ENCODE results near the gene ARHGAP10. TPM values are rescaled to one million over a fixed set of nuclear protein-coding genes. Genes with fewer than 3 reads are reported as not detected.

The ARHGAP10 gene
- polyA plus RNA-seq, 3 donors = 9.0 to 33.5 (median 22.7) TPM

DNA sequence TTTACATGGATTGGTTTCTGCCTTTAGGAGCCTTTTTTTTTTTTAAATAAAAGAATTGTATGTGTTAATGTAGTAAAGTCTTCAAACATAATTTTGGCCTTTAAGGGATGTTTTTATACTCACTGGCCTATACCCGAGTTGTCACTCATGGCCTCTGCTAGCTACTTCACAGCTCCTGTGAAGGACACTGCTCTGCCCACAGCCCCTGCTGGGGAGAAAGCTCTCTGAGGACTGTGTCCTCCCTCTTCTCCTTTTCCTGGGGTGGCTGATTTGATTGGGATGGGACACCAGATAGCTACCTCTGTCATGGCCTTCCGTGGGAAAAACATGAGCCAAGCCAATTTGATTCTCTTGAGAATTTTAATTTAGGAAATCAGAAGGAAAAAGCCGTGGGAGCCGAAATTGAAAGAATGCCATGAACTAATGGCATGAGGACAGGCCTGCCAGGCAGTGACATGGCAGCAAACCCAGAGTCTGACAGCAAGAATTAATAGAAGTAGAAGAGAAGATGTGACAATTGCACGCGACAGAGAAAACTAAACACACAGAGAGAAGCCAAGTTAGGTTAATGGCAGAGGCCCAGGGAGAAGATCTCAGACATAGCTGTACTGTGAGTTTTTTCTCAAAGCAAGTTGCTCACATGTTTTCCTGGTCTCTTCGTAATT lies 81.4 kb downstream of the ARHGAP10 start:
- WGBS, 3 donors = 53 to 77% (median 63%) methylated on average over 7 of the region's 7 CpGs
- no peak overlapping the region for H3K27ac ChIP-seq (ENCODE audit: low read depth, low read length)

DNA sequence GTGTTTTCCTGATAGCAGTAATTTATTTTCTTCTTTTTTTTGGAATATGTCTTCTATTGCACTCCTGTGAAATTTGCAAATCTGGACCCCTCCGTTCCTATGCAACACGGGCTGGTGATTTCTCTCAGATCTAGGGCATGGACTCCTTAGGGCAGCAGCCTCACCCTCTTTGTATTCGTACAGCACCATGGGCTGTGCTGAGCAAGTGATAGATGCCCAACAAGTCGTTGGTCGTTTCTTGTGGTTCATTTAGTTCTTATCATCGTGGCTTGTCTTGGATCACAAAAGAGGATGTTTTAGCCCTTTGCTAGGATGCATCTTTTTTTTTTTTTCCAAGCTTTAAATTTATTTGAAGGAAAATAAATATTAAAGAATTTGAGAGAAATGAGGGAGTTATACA lies 82.1 kb downstream of the ARHGAP10 start:
- no peak overlapping the region for H3K27ac ChIP-seq (ENCODE audit: low read depth, low read length)
- WGBS, 3 donors = 57 to 80% (median 69%) methylated on average over 6 of the region's 6 CpGs

DNA sequence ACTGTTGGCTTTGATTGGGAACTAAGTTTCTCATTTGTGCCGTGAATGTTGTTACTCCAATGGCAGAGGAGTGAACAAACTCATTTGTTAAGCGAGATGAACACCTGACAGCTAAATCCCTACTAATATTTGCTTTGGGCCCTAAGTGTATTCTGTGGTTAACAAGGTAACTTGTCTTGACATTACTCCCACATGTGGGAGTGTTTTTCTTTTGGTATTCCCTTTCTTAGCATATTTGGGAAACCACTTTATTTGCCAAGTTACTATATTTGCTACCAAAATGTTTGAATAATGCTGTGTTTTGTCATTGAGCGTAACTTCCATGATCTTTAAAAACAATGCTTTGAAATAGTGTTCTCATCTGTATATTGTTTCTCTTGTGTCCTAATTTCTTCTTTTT lies 82.5 kb downstream of the ARHGAP10 start:
- no peak overlapping the region for H3K27ac ChIP-seq (ENCODE audit: low read depth, low read length)
- WGBS, 3 donors = 77 to 88% (median 85%) methylated on average over 3 of the region's 3 CpGs

DNA sequence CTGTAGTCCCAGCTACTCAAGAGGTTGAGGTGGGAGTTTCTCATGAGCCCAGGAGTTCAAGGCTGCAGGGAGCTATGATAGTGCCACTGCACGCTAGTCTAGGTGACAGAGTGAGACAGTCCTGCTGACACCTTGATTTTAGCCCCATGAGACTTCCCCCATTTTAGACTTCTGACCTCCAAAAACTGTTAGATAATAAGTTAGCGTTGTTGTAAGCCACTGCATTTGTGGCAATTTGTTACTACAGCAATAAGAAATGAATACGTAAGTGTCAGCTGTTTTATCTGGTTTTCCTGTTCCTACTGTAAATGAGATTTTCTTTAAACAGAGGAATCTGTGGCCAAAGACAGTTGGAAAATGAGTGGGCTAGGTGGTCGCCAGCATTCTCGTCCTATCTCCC lies 83.9 kb downstream of the ARHGAP10 start:
- no peak overlapping the region for H3K27ac ChIP-seq (ENCODE audit: low read depth, low read length)
- WGBS, 3 donors = 58 to 91% (median 66%) methylated on average over 5 of the region's 5 CpGs

DNA sequence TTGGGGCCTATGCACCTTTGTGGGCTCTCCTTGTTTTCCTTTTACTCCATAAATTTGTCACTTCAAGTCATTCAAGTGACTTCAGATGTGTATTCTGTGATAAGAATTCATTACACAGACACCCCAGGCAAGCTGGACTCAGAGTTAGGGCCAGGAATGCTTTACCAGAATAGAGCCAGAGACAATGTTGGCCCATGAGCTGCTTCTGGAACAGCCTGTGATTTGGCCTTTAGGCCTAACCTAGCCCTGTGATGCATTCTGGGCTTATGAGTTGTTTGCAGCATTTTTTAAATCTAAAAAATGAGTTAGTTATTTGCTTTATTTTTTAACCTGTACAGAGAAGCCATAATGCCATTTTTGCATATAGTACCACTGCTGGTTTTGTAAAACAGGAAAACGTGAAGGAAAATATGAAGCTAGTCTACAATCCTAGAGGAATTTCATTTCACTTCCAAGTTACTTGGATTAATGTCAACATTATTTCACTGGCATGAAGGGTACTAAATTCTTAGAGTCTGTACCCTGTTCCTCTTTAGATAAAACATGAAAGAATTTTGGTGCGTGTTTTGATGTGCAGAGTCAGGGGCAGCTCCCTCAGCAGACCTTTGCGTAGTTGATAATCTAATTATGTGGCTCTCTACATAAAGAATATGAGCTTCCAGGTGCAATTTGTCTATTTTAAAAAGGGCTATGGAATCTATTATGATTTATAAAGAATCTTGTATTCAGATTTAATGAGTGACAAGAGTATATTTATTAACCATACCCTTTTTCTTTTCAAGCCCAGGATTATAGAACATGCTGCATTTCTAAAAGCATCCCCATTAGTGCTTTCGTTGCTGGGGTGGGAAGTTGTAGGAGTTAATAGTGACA lies 84.7 kb downstream of the ARHGAP10 start:
- 71 to 77% (median 76%) methylated on average over 4 of the region's 4 CpGs for WGBS, 3 donors
- no peak overlapping the region for H3K27ac ChIP-seq (ENCODE audit: low read depth, low read length)

DNA sequence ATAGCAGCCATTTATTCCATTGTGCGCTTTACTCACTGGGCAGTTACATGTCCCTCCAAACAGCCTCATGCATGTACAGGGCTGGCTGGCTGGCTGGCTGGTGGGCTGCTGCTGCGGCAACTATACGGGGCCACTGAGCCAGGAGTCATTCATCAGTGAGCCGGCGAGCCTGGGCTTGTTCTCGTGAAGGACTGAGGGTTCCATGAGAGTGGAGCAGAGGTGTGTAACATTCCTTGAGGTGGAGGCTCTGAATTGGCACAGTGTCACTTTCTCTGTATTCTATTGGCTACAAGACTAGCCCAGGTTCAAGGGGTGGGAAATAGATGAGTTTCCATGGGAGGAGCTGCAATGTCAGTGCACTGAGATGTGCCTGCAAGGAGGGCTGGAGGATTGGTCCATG lies 89.1 kb downstream of the ARHGAP10 start:
- H3K27ac ChIP-seq (ENCODE audit: low read depth, low read length) = no peak overlapping the region
- 96 to 97% (median 97%) methylated on average over 6 of the region's 6 CpGs for whole genome bisulfite sequencing, 3 donors

DNA sequence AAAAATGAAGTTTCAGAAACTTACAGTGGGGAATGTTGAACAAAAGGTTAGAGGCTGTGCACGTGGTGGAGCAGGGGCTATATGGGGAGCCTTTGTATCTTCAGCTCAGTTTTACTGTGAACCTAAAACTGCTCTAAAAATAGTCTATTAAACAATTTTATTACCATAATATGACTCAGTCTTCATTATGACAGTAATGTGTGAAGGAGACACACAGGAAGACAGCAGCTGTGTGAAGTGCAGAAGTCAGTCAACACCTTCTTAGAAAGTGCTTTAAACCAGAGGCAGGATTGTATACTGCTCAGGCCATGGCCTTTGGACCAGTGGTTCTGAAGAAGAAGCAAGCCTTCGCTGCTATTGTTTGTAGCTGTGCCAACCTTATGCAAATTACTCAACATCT lies 89.7 kb downstream of the ARHGAP10 start:
- WGBS, 3 donors = 47 to 58% (median 54%) methylated on average over 2 of the region's 2 CpGs
- no peak overlapping the region for H3K27ac ChIP-seq (ENCODE audit: low read depth, low read length)

DNA sequence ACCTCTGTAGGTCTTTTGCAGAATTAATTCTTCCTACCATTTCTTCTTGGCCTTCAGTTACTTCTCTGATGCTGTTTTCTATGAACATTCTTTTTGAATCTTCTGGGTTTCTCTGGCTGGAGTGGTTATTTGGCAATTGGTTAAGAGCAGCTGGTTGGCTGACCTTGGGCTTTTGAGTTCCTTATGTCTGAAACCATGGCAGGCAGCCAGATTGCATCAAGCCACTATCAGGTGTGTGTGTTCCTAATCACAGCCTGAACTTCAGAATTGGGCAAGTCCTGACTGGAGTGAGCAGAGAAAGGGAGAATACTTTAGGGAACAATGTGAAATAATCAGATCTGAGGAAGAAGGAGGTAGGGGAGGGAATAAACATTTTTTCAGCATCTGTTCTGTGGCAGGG lies 90.2 kb downstream of the ARHGAP10 start:
- H3K27ac ChIP-seq (ENCODE audit: low read depth, low read length) = no peak overlapping the region

DNA sequence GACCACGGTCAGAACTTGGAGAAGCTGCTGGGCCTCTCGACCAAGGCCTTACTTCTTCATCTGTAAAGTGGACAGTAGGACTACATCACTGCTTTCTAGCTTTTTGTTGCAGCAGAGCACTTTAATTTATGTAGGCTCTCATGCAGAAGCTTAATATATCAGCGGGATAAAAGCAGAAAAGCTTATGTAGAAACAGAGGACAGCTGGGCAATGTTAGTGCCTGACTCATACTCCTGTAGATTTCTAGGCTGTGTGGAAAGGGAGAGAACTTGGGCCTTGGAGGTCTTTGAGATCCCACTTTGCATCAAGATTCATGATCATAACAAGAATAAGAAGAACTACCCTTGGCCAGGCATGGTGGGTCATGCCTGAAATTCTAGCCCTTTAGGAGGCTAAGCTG lies 91.2 kb downstream of the ARHGAP10 start:
- 88 to 97% (median 89%) methylated on average over 3 of the region's 3 CpGs for WGBS, 3 donors
- no peak overlapping the region for H3K27ac ChIP-seq (ENCODE audit: low read depth, low read length)

DNA sequence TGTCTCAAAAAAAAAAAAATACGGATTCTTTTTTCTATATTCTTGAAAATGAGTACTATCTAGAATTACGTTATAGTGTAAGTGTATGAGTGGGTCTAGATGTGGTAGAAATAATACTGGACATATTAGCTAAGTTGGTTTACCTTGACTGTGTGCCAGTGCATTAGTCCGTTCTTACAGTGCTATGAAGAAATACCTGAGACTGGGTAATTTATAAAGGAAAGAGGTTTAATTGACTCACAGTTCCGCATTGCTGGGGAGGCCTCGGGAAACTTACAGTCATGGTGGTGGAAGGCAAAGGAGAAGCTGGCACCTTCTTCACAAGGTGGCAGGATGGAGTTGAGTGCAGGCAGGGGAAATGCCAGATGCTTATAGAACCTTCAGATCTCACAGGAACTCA lies 92.4 kb downstream of the ARHGAP10 start:
- 88 to 91% (median 89%) methylated on average over 5 of the region's 5 CpGs for WGBS, 3 donors
- no peak overlapping the region for H3K27ac ChIP-seq (ENCODE audit: low read depth, low read length)

DNA sequence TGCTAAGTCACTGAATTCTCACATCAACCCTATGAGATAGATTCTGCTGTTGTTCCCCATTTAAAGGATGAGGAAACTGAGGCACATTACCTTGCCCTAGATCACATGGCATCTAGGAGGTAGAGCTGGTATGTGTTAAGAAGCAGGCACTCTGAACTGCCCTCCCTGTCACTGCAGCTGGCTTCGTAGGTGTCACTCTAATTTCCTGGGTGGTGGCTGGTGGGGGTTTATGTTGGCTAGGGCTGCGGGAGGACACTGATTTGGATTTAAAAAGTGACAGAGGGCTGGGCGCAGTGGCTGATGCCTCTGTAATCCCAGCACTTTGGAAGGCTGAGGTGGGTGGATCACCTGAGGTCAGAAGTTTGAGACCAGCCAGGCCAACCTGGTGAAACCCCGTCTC lies 93.0 kb downstream of the ARHGAP10 start:
- WGBS, 3 donors = 94 to 100% (median 99%) methylated on average over 4 of the region's 4 CpGs
- H3K27ac ChIP-seq (ENCODE audit: low read depth, low read length) = no peak overlapping the region

DNA sequence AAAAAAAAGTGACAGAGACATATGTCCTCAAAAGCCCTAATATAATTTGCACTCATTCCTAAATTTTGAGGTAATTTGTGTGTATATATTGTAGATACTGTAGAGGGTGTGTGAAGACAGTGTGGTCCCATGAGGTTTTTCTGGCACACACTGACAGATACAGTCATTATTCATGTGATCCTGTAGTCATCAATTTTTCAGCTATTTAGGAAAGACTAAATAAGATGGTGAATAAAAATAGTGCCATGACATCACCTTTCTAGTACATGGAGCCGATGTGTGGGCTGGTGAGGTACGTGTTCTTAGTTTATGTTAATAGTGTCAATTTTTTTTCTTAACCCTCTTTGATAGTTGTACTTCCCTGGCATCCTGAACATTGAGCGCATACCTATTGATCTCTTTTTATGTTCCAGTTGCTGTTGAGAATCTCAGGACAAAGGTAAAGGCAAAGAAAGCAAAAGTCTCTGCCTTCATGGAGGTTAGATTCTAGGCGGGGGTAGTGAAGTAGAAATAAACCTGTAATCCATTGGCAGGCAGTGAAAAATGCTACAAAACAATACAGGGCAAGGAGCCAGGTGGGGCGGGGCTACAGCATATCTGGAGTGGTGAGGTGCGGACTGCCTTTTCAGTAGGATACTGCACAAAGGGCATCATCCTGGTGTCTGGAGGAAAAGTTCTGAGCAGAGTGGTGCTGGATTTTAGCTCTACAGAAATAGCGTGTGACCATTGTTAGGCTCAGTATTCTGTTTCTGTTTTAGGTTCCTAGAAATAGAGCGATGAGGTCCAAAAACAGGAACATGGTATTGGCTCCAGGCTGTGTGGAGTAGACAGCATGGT lies 93.8 kb downstream of the ARHGAP10 start:
- 44 to 58% (median 54%) methylated on average over 8 of the region's 8 CpGs for WGBS, 3 donors
- no peak overlapping the region for H3K27ac ChIP-seq (ENCODE audit: low read depth, low read length)

DNA sequence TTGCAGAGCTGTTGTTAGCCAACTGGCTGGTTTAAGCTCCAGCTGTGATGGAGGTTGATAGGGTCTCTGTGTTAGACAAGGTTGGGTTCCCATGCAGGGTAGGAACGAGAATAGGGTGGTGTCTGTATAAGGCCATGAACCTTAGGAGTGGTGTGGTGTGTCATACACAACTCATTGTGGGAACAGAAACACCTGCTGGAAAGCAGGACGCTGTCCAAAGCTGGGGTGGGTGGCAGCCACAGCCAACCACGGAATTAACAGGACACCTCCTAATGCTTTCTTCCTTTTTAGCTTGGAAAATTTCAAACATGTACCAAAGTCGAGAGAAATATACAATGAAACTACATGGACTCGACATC lies 94.4 kb downstream of the ARHGAP10 start:
- WGBS, 3 donors = 38 to 78% (median 74%) methylated on average over 5 of the region's 5 CpGs

DNA sequence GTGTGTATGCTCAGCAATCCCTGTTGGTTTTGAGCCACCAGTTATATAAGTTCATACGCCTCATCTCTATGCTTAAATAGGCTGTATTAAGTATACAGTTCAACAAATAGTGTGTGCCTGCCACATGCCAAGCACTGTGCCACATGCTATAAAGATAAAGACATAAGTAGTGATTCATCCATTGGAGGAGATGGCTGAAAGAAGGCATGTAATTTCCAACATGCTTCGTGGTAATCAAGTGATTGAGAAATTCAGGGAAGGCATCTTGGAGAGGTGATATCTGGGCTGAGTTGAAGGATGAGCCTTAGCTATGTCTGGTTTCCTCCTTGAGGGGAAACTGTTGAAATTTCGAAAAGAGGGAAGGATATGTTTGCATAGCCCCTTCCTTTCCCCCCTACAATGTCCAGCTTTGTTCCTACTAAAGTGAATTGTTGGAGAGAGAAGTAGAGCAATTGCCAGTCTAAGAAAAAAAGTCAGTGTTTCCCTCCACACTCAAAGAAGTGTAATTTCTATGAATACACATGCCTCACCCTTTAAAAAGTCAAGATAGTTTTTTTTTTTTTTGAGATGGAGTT lies 96.5 kb downstream of the ARHGAP10 start:
- 52 to 87% (median 66%) methylated on average over 3 of the region's 3 CpGs for WGBS, 3 donors

More for the DNA sequence above, 94.4 kb downstream of the ARHGAP10 start:
- no peak overlapping the region for H3K27ac ChIP-seq (ENCODE audit: low read depth, low read length)

DNA sequence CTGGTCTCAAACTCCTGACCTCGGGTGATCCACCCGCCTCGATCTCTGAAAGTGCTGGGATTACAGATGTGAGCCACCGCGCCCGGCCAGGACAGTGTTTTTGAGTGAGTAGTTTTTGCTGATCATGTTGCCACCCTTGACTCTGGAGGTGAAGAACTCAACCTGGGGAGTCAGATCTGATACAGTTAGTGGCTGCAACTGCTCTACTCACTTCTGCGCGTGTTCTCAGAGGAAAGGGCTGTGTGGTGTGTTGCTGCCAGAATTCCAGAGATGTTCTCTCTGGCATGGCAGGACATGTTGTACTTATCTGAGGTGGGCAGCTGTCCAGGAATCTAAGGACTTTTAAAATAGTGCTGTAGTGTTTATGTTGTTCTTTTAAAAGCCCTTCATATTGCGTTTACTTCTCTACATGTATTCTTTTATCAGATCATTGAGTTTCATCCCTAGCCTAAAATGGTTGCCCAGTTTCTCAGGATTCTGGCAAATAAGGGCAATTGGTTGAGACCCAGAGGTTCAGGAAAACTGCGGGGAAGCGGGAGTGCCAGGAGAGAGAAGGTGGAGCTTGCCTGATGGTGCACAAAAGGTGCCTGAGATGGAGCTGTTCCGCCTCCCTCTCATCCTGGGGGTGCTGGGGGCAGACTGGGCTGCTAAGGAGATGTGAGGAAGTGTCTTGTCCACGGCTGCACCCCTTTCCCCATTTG lies 97.7 kb downstream of the ARHGAP10 start:
- H3K27ac ChIP-seq (ENCODE audit: low read depth, low read length) = no peak overlapping the region
- 65 to 76% (median 66%) methylated on average over 13 of the region's 13 CpGs for WGBS, 3 donors

More for the DNA sequence above, 96.5 kb downstream of the ARHGAP10 start:
- H3K27ac ChIP-seq (ENCODE audit: low read depth, low read length) = no peak overlapping the region

DNA sequence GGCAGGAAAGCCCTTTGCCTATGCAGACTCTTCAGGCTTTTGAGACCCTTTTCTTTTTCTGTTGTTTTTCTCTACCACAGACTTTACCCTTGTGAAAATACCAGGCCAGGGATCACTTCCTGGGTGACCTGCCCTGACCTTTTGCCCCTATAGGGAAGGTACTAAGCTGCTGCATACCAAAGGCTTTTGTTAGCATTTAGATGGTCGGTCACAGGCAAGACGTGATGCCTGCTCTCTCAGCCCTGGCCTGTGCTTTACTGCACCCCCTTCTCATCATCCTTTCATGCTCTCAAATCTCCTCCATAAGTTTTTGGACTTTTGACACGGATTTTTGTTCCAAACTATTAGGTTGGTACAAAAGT lies 98.2 kb downstream of the ARHGAP10 start:
- no peak overlapping the region for H3K27ac ChIP-seq (ENCODE audit: low read depth, low read length)
- 82 to 90% (median 84%) methylated on average over 3 of the region's 3 CpGs for WGBS, 3 donors

DNA sequence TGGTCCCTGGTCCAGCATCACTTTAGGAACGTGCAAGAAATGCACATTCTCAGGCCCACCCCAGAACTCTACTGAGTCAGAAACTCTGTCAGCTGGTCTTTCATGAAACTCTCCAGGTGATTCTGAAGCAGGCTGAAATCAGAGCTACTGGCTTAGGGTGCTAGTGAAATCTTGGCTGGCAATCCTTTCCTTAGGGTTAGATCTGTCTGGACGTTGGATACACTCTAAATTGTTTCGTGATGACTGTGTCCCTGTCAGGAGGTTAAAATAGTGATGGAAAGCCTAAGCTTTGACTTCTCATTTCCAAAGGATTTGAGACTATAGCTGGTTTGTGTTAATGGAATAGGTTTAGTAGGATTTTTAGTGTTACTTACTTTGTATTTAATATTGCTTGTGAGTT lies 99.1 kb downstream of the ARHGAP10 start:
- 68 to 80% (median 69%) methylated on average over 3 of the region's 3 CpGs for WGBS, 3 donors
- H3K27ac ChIP-seq (ENCODE audit: low read depth, low read length) = no peak overlapping the region

DNA sequence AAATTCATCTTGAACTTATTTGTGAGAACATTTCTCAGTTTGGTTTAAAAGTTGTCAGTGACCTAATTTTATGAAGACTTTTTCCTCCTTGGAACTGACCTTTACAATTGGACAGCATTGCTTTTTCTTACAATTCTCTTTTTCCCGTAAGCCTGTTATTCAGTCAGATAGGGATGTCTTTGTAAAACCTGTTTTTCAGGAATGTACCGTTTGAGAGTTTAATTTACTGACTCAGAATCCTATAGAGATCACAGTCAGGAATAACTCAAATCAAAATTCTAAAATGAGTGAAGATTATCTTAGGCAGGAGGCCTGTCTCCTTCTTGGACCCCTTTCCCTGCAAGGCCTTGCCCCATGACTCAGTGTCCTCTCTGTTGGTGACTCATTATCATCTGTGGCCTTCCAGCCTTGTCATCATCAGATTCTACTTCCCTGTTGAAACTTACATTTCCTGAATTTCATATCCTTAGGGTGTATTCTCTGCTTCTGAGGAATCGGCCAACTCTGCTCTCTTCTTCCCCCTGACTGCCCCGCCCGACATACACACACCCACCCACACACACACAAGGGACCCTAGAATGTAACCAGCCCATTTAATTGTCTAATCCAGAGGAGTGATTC lies 99.8 kb downstream of the ARHGAP10 start:
- WGBS, 3 donors = 33 to 64% (median 35%) methylated on average over 5 of the region's 5 CpGs

More for the DNA sequence above, 99.8 kb downstream of the ARHGAP10 start:
- no peak overlapping the region for H3K27ac ChIP-seq (ENCODE audit: low read depth, low read length)
